ENCODE results near the gene YIF1A.

Gene YIF1A

GRCh38 chr11:66302656-66303055 is 13.7 kb upstream of the YIF1A start:
- TF ChIP-seq CTCF (IDR thresholded peaks at IDR 0.05): no peak

- TF ChIP-seq CTCF (IDR thresholded peaks at IDR 0.05): no peak
These were observed 10.2 kb upstream of the YIF1A start for GRCh38 chr11:66299186-66299585.

GRCh38 chr11:66297610-66298009 is 8.7 kb upstream of the YIF1A start:
- TF ChIP-seq CTCF (IDR thresholded peaks at IDR 0.05): no peak

GRCh38 chr11:66294626-66295620 is 6.0 kb upstream of the YIF1A start:
- TF ChIP-seq CTCF (IDR thresholded peaks at IDR 0.05): no peak

GRCh38 chr11:66293777-66294625 is 5.1 kb upstream of the YIF1A start:
- TF ChIP-seq CTCF (IDR thresholded peaks at IDR 0.05): no peak

- TF ChIP-seq CTCF (IDR thresholded peaks at IDR 0.05): no peak
These were observed 4.4 kb upstream of the YIF1A start for GRCh38 chr11:66293352-66293751.

GRCh38 chr11:66292543-66293332 is 3.8 kb upstream of the YIF1A start:
- no peak for TF ChIP-seq CTCF (IDR thresholded peaks at IDR 0.05)
